HuH-7 (cell line): Measurements from ENCODE around the gene NDUFS7.

Experiments used
- DNase-seq: peaks from one replicate; pipeline ENCODE4 v3.0.0; 2011; ENCODE audit warnings: low spot score

The NDUFS7 gene

GRCh38 chr19:1383312-1384084 lies at the start of gene NDUFS7:
TSS of gene NDUFS7 (plus strand) at chr19:1383907. CDS start at chr19:1383927, 20 bp downstream.
- peak; percentile 72 for DNase-seq

GRCh38 chr19:1336079-1336684 lies 47.5 kb upstream of the NDUFS7 start:
- no peak for DNase-seq

GRCh38 chr19:1340681-1341469 lies 42.8 kb upstream of the NDUFS7 start:
- DNase-seq, result no peak

- no peak for DNase-seq
Measured at GRCh38 chr19:1343041-1343440, 40.7 kb upstream of the NDUFS7 start.

- DNase-seq, result no peak
Measured at GRCh38 chr19:1349211-1349610, 34.5 kb upstream of the NDUFS7 start.

GRCh38 chr19:1350867-1351266 lies 32.8 kb upstream of the NDUFS7 start:
- DNase-seq, result no peak

GRCh38 chr19:1351381-1351851 lies 32.3 kb upstream of the NDUFS7 start:
- DNase-seq, result no peak

- no peak for DNase-seq
Measured at GRCh38 chr19:1353144-1353543, 30.6 kb upstream of the NDUFS7 start.

GRCh38 chr19:1354970-1355567 lies 28.6 kb upstream of the NDUFS7 start:
- DNase-seq, result no peak

- DNase-seq, result no peak
Measured at GRCh38 chr19:1355568-1356507, 27.9 kb upstream of the NDUFS7 start.

- DNase-seq, result no peak
Measured at GRCh38 chr19:1356508-1356865, 27.2 kb upstream of the NDUFS7 start.

GRCh38 chr19:1357531-1358109 lies 26.1 kb upstream of the NDUFS7 start:
- DNase-seq, result no peak

GRCh38 chr19:1360126-1360817 lies 23.4 kb upstream of the NDUFS7 start:
- DNase-seq, result no peak

GRCh38 chr19:1360818-1361461 lies 22.8 kb upstream of the NDUFS7 start:
- no peak for DNase-seq

GRCh38 chr19:1361601-1362386 lies 21.9 kb upstream of the NDUFS7 start:
- DNase-seq, result no peak

- DNase-seq, result no peak
Measured at GRCh38 chr19:1362387-1363257, 21.1 kb upstream of the NDUFS7 start.

GRCh38 chr19:1363599-1363998 lies 20.1 kb upstream of the NDUFS7 start:
- no peak for DNase-seq
